NCI-H345 (cell line): ENCODE measurements around the gene RASA3.
"Not testable (repeated sequence)": the region's sequence is repeated elsewhere in the genome, so short reads cannot be mapped to it uniquely, and the experiment has no call there.

Experiments
- DNase-seq: peaks from one replicate; lab custom pipeline; 2025; lab: John Stamatoyannopoulos, UW

RASA3 gene

GRCh38 chr13:114033541-114034315, 98.7 kb downstream of the RASA3 start:
- DNase-seq, result no peak

GRCh38 chr13:114032126-114032799, 100.2 kb downstream of the RASA3 start:
- no peak for DNase-seq

- DNase-seq, result no peak
These were observed 100.8 kb downstream of the RASA3 start for GRCh38 chr13:114031631-114032030.

- DNase-seq, result no peak
These were observed 101.5 kb downstream of the RASA3 start for GRCh38 chr13:114030666-114031610.

- DNase-seq, result no peak
These were observed 102.4 kb downstream of the RASA3 start for GRCh38 chr13:114029866-114030625.

- no peak for DNase-seq
These were observed 104.6 kb downstream of the RASA3 start for GRCh38 chr13:114027826-114028225.

GRCh38 chr13:114027046-114027715, 105.2 kb downstream of the RASA3 start:
- DNase-seq, result no peak

- no peak for DNase-seq
These were observed 105.9 kb downstream of the RASA3 start for GRCh38 chr13:114026481-114026880.

- no peak for DNase-seq
These were observed 106.5 kb downstream of the RASA3 start for GRCh38 chr13:114025714-114026431.

GRCh38 chr13:114025405-114025713, 107.1 kb downstream of the RASA3 start:
- DNase-seq, result no peak

GRCh38 chr13:114024603-114025404, 107.6 kb downstream of the RASA3 start:
- DNase-seq, result no peak

- no peak for DNase-seq
These were observed 108.5 kb downstream of the RASA3 start for GRCh38 chr13:114023716-114024602.

GRCh38 chr13:114022876-114023275, 109.5 kb downstream of the RASA3 start:
- DNase-seq, result no peak

- DNase-seq, result no peak
These were observed 110.1 kb downstream of the RASA3 start for GRCh38 chr13:114022309-114022669.

GRCh38 chr13:114021464-114022308, 110.7 kb downstream of the RASA3 start:
- DNase-seq, result no peak

- DNase-seq, result no peak
These were observed 111.5 kb downstream of the RASA3 start for GRCh38 chr13:114020750-114021463.

GRCh38 chr13:114020134-114020533, 112.3 kb downstream of the RASA3 start:
- not testable (repeated sequence) for DNase-seq
